ENCODE data around the gene DIS3L2.
"Not testable (repeated sequence)": the region's sequence is repeated elsewhere in the genome, so short reads cannot be mapped to it uniquely, and the experiment has no call there.

DIS3L2 gene

GRCh38 chr2:232322560-232323327, 361.2 kb downstream of the DIS3L2 start:
- no peak for DNase-seq (ENCODE audit: low spot score)

DNA sequence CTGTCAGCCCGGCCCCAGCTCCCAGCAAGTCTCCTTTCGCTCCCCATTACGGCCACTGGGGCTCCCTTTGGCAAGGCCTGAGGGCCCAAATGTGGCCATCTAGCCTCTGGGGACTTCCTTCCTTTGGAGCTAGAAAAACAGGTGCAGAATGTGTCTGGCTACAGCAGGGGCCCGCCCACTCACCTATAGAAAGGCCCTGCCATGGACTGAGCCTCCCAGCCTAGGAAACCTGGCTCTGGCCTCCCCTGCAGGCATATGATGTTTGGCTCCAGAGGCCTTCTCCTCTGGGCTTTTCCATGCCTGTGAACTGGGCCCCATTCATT, 361.8 kb downstream of the DIS3L2 start:
- DNase-seq (ENCODE audit: low spot score) = peak; percentile 26

DNA sequence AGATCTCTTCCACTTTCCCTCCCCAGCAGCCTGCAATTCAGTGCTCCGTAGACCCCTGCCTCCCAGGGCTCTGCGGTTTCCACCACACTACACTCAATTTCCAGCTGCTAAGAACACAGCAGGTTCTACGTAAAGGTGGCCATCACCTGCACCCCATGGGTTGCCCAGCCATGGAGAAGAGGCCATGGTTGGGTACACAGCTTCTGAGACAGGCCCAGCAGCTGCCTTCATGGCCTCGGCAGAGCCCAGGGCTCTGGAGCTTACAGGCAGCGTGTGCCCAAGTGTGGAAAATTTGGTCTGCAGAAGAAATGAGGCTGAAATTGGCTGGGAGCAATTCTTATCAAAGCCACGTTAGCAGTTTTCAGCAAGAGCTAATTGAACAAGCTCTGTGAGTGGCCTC, 362.5 kb downstream of the DIS3L2 start:
- peak; percentile 89 for DNase-seq (ENCODE audit: low spot score)

- DNase-seq (ENCODE audit: low spot score) = no peak
These were observed 363.3 kb downstream of the DIS3L2 start for GRCh38 chr2:232324778-232325177.

GRCh38 chr2:232325324-232326273, 364.1 kb downstream of the DIS3L2 start:
- DNase-seq (ENCODE audit: low spot score) = peak; percentile 42

DNA sequence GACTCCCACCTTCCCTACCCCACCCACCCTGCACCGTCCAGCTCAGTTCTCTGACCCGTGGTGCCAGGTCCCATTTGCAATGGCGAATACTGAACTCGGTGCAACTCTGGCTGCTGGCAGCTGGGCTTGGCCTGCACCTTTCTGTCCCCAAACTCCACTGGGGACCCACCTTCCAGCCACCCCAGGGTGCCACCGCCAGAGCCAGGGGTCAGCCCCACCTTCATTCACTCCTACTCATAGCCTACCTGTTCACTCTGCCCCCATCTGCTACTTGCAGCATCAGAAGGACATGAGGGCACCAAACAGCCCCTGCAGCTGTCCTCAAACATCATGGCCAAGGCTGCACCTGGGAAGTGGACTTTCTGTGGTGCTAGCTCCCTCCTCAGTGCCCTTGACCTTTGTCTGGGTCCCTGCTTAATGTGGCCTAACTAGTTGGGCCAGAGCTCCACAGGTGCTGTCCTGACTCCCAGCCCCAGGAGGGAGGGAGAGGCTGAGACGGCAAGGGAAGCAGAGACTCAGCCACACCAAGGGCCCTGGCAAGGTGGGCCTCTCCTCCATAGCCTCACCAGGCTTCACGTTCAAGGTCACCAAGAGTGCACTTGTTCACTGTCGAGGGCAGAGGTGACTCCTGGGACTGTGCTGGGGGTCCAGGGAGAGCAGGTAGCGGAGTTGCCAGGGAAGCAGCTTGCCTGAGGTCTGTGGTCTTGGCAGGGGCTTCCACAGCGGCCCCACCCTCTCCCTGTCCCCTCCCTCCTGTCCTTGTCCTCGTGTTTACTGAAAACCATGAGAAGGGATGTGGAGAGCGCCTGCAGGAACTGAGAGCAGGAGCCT, 365.0 kb downstream of the DIS3L2 start:
- not testable (repeated sequence) for DNase-seq (ENCODE audit: low spot score)

GRCh38 chr2:232327105-232328031, 365.9 kb downstream of the DIS3L2 start:
- peak; percentile 86 for DNase-seq (ENCODE audit: low spot score)

- peak; percentile 56 for DNase-seq (ENCODE audit: low spot score)
These were observed 366.5 kb downstream of the DIS3L2 start for GRCh38 chr2:232328032-232328422.

DNA sequence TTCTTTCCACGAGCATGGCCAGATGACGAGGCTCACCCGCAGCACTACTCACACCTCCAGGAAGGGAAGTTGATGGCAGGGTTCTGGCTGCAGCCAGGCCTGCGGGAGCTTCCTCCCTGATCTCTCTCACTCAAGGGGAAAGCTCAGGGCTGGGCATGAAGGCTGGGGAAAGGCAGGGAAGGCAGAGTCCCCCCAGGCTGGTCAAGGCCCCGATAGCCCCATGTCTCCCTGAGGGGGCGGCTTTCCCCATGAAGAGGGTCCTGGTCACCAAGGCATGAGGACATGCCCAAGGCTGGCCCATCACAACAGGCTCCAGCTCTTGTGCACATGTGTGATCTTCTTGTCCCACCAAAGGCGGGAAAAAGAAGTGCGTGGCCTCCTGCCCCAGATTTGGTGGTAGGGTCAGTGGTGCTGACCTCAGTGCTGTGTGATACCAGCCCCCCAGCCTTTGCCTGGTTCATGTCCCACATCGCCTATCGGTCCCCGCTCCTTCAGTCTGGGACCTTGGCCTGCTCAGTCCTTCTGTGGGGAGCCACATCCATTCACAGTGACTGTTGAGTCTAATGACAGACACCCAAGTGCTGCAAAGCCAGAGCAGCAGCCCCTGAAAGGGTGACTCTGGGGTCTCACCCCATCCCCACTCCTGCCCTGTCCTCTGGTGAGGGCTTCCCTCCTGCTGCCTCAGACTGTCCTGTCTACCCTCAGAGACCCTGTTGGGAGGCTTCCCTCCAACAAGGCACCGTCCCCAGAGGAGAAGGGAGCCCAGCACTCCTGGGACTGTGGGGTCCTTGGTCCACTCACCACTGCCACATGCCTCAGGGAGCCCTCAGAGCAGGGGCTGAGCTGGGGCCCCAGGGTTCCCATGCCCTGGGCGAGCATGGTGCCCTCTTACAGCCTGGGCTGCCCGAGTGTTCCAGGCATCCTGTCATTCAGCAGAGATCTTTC, 367.3 kb downstream of the DIS3L2 start:
- no peak for DNase-seq (ENCODE audit: low spot score)

GRCh38 chr2:232329716-232330067, 368.2 kb downstream of the DIS3L2 start:
- DNase-seq (ENCODE audit: low spot score) = no peak

GRCh38 chr2:232330068-232330999, 368.8 kb downstream of the DIS3L2 start:
- DNase-seq (ENCODE audit: low spot score) = no peak

- not testable (repeated sequence) for DNase-seq (ENCODE audit: low spot score)
These were observed 369.5 kb downstream of the DIS3L2 start for GRCh38 chr2:232331061-232331460.

DNA sequence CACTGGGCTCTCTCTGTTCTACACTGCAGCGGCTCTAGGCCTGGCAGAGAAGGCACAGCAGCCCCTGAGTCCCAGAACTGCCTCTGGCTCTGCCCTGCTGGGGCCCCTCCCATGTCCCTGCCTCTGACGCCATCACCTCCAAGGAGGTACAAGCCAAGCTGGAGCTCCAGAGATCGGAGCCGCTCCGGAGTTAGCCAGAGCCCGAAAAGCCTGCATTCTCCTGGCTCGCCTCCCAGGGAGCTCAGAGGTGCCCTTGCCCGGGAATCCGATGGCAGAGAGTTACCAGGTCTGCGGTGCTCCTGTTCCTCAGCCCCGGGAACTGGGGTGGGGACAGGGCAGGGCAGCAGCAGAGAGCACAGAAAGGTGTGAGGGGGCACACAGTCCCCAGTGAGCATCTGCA, 370.1 kb downstream of the DIS3L2 start:
- DNase-seq (ENCODE audit: low spot score) = not testable (repeated sequence)

DNA sequence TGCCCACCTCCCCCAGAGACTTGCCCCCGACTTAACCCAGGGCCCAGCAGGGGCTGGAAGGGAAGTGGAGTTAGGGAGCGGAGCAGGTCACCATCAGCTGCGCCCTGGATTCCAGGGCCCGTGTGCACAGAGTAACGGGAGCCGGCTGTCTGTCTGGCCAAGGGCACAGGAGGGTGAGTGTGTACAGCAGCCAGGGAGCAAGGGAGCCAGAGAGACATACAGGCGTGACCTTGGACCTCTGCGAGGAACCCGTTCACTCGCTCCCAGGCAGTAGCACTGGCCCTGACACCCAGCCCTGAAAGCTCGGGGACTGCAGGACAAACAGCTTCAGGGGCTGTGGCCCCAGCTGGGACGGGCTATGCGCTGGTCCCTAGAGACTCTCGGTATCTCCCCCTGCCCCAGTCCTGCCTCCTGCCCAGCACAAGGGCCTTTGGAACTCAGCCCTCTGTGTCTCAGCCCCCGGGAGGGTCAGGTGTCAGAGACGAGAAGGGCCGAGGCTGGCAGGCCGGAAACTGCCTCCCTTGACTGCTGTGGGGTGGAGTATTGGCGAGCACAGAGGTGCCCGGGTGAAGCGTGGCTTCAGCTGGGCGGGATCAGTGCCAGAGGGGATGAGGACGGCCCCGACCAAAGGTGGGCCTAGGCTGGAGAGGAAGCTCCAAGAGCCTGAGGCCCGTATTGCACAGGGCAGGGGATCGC, 370.9 kb downstream of the DIS3L2 start:
- not testable (repeated sequence) for DNase-seq (ENCODE audit: low spot score)

- no peak for DNase-seq (ENCODE audit: low spot score)
These were observed 371.4 kb downstream of the DIS3L2 start for GRCh38 chr2:232332940-232333259.

DNA sequence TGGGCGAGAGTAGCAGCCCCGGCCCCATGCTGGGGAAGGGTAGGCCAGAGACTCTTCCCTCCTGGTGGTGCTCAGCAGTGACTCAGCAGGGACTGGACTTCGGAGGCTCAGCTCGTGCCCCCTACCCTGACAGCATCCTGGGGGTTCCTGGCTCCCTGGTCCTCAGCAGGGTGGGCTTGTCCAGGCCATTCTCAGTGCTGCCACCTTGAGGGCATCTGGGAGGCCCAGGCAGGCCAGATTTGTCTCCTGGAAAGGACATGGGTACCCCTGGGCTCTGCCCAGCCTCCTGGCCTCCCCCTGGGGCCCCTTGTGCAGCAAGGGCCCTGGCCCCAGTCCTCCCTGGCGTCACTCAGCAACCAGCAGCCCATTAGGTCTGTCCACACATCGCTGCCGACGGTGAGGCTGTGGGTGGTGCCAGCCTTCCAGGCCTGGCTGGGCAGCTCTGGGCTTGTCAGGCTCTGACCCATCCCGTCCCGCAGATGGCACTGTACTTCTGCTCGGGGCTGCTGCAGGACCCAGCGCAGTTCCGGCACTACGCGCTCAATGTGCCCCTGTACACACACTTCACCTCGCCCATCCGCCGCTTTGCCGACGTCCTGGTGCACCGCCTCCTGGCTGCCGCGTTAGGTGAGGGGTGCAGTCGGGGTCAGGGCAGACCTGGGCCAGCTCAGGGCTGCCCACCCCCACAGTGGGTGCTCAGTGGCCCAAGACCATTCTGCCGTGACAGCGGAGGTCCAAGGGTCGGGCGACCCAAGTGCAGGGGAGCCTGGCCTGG, 372.0 kb downstream of the DIS3L2 start:
- DNase-seq (ENCODE audit: low spot score) = peak; percentile 54

- DNase-seq (ENCODE audit: low spot score) = not testable (repeated sequence)
These were observed 372.8 kb downstream of the DIS3L2 start for GRCh38 chr2:232334136-232334884.
